ENCODE measurements around the gene CHSY3.

Gene CHSY3

DNA sequence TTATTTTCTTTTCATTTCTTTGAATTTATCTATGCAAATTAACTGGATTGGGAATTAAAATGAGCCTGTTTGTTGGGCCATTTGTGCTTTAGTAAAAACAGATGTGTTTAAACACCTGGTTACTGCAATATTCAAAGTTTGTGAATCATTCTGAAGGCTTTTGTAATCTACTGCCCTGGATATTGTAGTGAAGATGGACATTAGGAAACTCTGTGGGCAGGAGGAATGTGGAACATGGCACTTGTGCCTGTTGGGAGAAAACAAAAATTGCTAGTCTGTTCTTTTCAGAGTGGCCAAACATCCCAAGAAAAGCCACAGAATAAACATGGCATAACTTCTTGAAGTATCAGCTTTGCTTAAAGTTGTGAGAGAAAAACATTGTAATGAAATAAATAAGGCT is 40.8 kb downstream of the CHSY3 start:
- DNase-seq (ENCODE audit: low read depth in 2 of 3, low spot score in 2 of 3), result no peak

DNA sequence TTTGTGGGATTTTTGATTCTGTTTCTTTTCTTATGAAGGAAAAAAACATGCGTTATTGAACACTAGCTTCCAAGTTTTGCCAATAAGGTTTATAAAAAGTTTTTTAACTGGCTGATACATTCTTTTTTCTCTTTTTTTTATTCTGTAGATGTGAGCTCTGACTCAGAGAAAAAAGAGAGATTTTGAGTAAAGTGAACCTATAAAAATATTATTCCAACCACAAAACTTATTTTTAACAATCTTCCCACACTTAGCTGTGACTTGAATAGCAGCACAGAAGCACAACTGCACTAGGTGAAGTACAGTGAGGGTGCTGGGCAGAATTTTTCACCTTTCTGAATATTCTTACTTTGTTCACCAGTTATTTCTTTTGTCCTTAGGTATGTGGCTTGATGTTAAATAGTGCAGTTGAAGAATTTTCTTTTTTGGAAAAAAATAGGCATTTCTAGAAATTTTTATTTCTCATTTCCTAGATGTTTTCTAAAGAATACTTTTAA is 41.6 kb downstream of the CHSY3 start:
- no peak for DNase-seq (ENCODE audit: low read depth in 2 of 3, low spot score in 2 of 3)

DNA sequence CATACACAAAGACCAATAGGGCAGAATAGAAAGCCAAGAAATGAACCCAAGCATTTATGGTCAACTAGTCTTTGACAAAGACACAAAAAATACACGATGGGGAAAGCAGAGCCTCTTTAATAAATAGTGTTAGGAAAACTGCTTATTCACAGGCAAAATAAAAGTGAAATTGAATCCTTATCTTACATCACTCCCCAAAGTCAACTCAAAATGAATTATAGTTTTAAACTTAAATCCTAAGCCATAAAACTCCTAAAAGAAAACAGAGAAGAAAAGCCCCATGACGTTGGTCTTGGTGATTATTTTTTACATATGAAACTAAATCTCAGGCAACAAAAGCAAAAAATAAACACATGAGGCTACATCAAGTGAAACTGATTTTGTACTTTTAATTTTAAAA is 46.8 kb downstream of the CHSY3 start:
- DNase-seq (ENCODE audit: low read depth in 2 of 3, low spot score in 2 of 3), result no peak

DNA sequence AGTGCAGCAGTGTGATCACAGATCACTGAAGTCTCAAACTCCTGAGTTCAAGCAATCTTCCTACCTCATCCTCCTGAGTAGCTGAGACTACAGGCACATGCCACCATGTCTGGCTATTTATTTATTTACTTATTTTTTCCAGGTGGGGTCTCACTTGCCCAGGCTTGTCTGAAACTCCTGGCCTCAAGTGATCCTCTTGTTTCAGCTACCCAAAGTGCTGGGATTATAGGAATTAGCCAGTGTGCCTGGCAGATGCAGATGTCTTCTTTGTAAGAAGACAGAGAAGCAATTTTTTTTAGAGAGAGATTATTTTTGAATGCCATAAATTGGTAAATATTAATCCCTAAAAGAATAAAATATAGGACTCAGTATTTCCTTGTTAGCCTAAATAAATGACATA is 54.3 kb downstream of the CHSY3 start:
- DNase-seq (ENCODE audit: low read depth in 2 of 3, low spot score in 2 of 3), result no peak

DNA sequence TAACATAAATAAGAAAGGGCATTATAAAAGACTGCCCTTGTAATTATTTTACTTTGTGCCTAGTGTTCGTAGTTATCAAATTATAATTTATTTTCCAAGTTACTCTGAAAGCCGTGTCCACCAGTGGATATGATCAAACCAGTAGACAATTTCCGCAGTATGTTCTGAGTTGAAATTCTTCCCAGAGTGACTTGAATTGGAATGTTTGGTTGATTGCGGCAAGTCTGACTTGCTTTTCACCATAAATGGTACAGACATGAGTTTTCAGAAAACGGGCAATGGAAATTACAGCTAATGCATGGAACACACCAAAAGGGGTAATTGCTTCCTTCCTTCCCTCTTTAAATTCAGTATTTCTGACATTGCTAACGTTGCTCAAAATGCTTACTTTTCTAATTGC is 56.6 kb downstream of the CHSY3 start:
- DNase-seq (ENCODE audit: low read depth in 2 of 3, low spot score in 2 of 3), result no peak

DNA sequence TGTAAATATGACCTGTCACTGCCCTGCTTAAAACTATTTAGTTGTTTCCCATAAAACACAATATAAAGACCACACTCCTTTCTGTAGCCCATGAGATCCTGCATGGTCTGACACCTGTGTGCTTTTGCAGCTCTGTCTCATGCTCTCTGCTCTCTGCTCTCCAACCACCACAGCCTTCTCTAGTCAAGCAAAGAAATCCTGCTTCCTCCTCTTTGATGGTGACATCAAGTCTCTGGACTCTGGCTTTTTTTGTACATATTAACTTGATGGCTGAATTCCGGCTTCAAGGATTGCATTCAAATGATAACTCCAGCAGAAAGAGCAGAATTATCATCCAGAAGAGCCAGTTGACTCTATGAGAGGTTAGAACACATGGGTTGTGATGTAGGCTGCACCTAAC is 58.2 kb downstream of the CHSY3 start:
- DNase-seq (ENCODE audit: low read depth in 2 of 3, low spot score in 2 of 3), result no peak

DNA sequence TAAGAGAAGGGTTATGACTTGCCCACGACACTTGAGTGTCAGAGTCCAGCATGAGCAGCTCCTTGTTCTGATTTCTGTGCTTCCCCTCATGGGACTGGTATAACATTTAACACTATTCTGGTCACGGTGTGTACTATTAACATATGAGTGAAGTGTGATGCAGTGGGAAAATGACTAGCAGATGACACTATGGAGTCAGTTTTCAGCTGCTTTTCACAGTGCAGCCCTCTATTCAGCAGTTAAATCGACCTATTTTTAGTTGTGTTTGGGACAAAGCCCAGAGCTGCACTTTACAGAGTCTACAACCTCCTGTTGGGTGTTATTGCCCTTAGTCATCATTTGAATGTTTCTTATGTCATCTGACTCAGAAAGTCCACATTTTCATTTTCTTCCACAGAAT is 59.1 kb downstream of the CHSY3 start:
- no peak for DNase-seq (ENCODE audit: low read depth in 2 of 3, low spot score in 2 of 3)

DNA sequence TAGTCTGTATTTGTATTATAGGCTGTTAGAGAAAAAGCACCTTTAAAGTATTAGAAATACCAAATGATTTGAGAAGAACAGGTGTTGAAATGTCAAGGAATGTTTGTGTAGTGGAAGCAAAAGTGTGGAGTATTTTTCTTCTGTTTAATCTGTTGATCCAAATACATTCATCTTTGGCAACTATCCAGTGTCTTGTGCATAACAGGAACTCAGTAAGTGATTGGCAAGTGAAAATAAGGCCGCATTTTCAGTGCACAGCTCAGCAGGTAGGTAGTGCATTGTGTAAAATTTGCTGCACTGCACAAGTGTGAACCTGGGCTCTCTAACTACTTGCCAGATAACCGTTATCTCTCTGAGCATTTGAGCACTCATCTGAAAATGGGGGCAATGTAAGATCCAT is 61.8 kb downstream of the CHSY3 start:
- DNase-seq (ENCODE audit: low read depth in 2 of 3, low spot score in 2 of 3), result no peak

DNA sequence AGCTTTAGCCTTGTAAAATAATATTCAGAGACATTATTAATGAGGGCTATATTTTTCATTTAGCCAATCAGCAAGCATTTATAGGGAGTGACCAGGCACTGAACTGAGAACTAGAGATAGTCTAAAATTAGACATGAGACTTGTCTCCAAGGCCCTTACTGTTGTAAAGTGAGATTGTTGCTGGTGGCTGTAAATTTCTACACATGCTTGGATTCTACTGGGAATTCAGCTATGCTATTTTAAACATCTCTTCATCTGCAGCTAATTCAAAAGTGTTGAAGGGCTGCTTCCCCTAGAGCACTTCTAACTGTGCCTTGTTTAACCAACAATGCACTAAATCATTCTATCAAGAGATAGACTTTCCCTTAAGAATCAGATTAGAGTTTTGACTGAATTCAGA is 67.4 kb downstream of the CHSY3 start:
- DNase-seq (ENCODE audit: low read depth in 2 of 3, low spot score in 2 of 3), result no peak

DNA sequence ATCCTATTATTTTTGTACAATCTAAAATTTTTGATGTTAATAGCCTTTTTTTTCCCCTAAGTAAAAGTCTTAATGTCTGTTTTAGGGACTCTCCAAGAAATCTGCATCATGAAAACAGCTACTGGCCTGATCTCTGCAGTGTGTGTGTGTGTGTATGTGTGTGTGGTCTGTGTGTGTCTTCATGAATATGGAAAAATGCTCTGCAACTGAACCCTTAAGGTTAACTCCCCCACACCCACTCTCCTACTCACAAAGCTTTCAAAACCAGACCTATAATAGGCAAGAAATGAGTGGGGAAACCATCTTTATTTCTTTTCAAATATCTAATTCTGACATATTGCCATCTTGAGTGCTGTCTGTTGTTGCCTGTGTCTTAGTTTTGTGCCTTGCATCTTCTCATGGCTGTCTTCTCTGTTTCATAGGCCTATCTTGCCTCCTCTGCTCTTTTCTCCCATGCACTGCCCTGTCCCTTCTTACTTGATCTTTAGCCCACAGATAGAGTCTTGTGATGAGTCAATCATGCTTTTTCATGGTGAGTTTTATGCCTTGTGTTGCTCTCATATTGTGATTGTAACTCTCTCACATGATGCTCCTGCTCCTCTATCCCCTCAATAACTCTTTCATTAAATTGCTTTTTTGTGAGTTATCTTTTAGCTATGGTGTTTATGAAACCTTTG is 68.3 kb downstream of the CHSY3 start:
- no peak for DNase-seq (ENCODE audit: low read depth in 2 of 3, low spot score in 2 of 3)

DNA sequence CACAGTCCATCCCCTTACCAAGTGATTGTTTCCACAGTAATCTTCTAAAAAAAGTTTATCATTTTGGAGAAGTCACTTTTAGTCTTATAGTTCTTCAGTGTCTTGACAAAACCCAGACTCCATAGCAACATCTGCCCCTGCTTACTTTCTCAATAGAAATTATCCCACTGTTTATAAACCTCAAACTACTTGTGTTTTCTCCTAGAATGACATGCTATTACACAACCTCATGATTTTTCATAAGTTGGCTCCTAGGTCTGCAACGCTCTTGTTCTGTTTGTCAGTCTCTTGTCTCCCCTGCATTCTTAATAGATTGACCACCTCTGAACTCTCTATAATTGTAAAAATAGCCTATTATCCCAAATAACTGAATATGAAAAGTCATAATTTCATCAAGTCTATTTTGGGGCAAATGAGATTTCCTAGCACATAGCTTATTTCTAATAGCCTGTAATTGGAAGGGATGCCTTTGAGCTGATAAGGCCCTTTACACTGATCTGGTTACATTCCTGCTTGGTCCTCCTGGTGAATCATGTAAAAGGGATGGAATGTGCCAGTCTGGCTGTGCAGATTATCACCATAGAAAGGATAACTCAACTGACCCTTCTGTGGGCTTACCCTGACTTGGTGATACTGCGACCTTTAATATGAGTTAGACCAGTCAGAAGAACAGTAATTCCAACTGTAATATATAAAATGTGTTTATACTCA is 69.6 kb downstream of the CHSY3 start:
- no peak for DNase-seq (ENCODE audit: low read depth in 2 of 3, low spot score in 2 of 3)

DNA sequence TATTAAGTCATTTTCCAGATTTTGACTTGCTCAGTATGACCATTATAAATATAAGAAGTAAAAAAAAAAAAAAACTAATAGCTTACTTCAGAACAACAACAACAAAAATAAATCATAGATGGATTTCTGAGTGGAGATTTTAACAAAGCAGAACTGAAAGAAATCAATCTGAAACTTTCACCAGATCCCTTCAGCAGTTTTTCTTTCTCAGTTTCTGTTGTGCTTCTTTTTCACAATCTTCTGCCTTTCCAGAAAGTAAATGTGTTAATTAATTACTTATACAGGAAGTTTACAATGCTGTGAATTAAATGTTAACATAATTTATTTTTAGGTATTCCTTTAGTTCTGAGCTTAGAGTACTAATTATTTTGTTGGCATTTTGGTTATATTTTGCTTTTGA is 73.5 kb downstream of the CHSY3 start:
- no peak for DNase-seq (ENCODE audit: low read depth in 2 of 3, low spot score in 2 of 3)

DNA sequence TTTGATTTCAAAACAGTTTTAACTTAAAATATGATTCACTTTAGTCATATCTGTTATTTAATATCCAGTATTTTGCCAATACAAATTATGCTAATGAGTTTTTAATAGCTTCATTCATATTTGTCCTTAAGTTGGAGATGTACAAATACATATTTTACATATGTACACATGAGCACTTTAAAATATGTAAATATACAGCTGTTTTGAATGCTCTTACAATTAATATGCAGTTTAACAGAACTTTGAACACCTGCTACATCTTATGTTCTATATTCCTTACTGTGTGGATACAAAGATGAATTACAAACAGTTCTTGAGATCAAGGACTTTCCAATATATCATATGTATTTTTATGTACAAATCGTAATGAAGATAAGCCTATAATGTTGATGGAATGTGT is 74.0 kb downstream of the CHSY3 start:
- no peak for DNase-seq (ENCODE audit: low read depth in 2 of 3, low spot score in 2 of 3)

DNA sequence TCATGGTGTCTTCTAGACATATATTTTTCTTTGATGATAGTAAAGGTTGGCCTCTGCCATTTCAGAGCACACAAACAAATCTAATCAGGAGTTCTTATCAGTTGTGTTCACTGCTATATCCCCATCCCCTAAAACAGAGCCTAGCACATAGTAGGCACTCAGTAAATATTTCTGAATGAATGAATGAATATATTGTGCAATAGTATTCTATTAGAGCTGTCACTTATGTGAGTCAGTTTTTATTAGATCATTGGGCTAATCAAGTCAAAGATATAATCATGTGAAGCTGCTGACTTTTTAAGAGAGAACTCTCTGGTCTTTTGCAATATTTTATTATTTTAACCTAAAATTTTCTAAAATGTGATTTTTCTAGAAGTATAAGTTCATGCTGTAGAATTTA is 84.2 kb downstream of the CHSY3 start:
- no peak for DNase-seq (ENCODE audit: low read depth in 2 of 3, low spot score in 2 of 3)

DNA sequence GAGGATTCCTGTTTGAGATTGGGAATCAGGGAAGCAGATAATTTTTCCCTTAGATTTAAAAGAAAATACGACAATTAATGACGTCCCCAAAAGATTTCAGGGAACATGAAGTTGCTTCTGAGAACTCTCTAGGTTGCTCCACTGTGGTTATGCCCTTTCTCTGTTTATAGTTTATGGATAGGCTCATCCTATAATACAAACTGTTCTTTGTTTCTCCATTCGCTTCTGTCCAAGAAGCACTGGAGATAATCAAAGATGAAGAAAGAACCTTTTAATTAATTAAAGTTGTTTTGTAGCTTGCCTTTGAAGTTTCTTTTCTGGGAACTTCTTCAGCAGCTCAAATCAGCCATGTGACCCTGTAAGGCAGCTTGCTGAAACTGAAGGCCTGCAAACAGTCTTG is 87.5 kb downstream of the CHSY3 start:
- DNase-seq (ENCODE audit: low read depth in 2 of 3, low spot score in 2 of 3), result no peak

DNA sequence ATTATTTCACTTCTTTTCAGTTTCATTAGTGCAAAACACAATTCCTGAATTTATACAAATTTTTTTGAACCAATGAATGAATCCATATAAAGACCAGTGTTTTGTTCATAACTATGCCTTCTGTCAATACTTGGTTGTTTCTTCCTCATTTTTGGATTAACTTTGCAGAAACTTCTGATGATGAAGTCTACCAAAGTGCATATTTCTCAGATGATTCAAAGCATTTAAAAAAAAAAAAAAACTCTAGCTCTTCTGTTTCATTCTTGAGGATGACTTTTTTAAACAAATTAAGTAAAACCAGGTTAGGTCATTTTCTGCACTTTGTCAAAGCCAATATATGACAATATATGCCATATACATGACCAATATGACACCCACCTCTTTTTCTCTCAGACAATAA is 92.6 kb downstream of the CHSY3 start:
- no peak for DNase-seq (ENCODE audit: low read depth in 2 of 3, low spot score in 2 of 3)

DNA sequence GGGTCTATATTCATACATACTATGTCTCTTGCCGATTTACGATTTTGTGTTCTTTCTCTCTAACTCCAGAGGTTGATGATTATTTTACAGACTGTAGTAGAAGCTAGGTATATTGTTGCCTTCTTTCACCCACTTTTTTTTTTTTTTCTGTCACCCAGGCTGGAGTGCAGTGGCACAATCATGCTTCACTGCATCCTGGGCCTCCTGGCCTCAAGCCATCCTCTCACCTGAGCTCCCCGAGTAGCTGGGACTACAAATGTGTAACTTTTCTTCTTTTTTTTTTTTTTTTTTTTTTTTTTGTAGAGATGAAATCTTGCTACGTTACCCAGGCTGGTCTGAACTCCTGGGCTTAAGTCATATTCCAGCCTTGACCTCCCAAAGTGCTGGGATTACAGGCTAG is 96.2 kb downstream of the CHSY3 start:
- no peak for DNase-seq (ENCODE audit: low read depth in 2 of 3, low spot score in 2 of 3)

DNA sequence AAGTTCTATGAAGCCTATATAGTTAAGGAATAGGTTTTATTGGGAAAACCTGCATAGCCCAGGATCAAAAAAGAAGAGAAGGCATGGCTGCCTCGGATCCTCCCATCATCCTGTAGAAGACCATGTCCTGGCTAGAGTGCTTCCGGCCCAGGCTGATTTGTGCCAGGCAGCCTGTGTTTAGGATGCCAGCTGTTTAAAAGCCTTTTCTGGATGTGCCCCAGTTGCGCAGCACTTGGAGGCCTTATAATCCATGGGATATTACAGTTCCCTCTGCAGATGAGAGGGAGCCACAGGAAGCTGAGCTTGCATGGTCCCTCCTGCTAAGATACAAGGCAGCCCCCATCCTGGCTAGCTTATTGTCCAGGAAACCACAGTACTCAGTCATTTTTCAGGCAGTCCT is 97.9 kb downstream of the CHSY3 start:
- DNase-seq (ENCODE audit: low read depth in 2 of 3, low spot score in 2 of 3), result no peak

DNA sequence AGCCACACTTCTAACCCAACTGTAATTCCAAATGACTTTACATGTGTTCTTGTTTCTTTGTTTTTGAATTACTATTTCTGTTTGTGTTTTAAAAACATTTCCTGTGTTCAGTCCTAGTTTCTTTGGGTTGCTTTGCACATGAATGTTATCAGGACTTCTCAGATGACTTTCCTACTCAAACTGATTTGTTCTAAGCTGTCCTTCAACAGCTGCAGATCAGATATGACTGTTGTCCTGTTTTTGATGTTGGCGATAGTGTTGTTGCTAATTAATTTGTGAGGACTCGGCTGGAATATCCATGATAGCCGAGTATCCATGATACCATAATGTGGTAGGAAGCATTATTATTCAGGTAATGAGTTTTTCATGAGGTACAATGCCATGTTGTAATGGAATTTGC is 98.6 kb downstream of the CHSY3 start:
- no peak for DNase-seq (ENCODE audit: low read depth in 2 of 3, low spot score in 2 of 3)

DNA sequence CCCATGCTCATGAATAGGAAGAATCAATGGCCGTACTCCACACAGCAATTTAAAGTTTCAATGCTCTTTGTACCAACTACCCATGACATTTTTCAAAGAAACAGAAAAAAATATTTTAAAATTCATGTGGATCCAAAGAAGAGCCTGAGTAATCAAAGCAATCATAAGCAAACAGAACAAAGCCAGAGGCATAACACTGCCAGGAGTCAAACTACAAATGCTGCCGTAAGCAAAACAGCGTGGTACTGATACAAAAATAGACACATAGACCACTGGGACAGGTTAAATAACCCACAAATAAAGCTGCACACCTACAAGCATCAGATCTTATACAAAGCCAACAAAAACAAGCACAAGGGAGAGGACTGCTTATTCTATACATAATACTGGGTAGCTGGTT is 107.7 kb downstream of the CHSY3 start:
- no peak for DNase-seq (ENCODE audit: low read depth in 2 of 3, low spot score in 2 of 3)

DNA sequence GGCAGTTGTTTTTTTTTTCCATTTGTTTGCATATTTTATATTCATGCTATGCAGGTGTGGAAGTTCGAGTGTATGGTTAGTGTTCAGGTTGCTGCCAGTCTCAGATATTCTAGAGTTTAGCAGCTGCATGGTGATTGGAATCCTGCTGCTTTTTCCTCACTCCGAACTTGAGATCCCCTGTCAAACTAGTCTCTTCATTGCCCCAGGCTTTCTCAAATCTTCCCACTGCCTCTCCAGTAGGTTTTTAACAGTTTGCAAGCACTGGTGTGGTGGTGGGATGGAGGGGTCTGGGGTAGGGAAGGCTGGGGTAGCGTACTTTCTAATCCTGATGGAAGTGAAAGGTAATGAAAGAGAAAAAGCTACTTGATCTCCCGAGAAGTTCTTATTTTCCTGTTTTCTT is 112.9 kb downstream of the CHSY3 start:
- no peak for DNase-seq (ENCODE audit: low read depth in 2 of 3, low spot score in 2 of 3)

DNA sequence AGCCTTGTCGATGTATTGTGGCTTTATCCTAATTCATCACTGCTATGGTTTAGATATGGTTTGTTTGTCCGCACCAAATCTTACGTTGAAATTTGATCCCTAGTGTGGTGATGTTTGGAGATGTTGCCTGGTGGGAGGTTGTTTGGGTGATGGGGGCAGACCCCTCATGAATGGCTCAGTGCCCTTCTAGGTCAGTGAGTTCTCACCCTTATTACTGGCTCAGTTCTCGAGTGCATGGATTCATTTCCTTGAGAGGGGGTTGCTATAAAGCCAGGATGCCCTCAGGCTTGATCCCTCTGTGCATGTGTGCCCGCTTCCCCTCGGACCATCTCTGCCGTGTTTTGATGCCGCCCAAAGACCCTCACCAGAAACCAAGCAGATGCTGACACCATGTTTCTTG is 114.4 kb downstream of the CHSY3 start:
- DNase-seq (ENCODE audit: low read depth in 2 of 3, low spot score in 2 of 3), result no peak

DNA sequence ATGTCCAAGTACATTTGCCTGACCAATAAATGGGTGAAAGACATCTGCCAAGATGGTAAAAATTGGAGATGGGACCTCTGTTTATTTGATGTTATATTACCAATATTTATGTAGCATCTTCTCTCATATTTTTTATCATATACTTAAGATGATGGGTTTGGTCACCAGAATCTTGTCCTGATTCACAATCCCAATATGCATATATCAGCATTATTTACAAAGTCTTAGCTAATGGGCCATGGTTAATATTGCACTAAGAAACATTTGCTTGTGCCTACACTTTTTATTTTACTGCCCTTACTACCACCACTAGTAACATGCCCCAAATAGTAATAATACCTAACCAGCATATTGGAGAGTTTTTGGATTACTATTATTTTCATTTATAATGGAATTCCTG is 116.7 kb downstream of the CHSY3 start:
- no peak for DNase-seq (ENCODE audit: low read depth in 2 of 3, low spot score in 2 of 3)
